Panc1 (cell line): ENCODE data around the gene RPL41. TPM values are rescaled to one million over a fixed set of nuclear protein-coding genes. Genes with fewer than 3 reads are reported as not detected.

Source experiments
- ATAC-seq: fragments of 200-7000 bp; cut with Tn5 transposase; 2 replicates; pipeline ENCODE4 v1.9.1; 2020; ENCODE audit warnings: mild to moderate bottlenecking, moderate library complexity
- BruUV-seq: library from RNA; stranded (reverse); fragments of 400-500 nt; replicated peaks from 2 replicates; lab custom pipeline; 2021; lab: Mats Ljungman, UMichigan
- CTCF ChIA-PET: fragments of 300-600 bp; sonication (Branson Sonifier 250); formaldehyde crosslinking; loops from one replicate; lab custom pipeline; 2022; ENCODE audit warnings: antibody characterized with exemption; lab: Charles Lee
- POLR2A ChIA-PET: fragments of 300-600 bp; sonication (Branson Sonifier 250); formaldehyde crosslinking; loops from one replicate; lab custom pipeline; 2022; ENCODE audit warnings: antibody characterized with exemption; lab: Charles Lee
- DNase-seq: peaks from one replicate; pipeline ENCODE4 v3.0.0-alpha.2; 2010; ENCODE audit warnings: low read depth, low spot score
- H3K27ac ChIP-seq: 2 replicates; pipeline ENCODE4 v1.5.1; 2011; ENCODE audit warnings: mild to moderate bottlenecking, low read length, inconsistent platforms
- H3K27me3 ChIP-seq: fragments of 200-500 bp; sonication (Bioruptor generic); 2 replicates; pipeline ENCODE4 v1.6.0; 2014; ENCODE audit warnings: low read length, inconsistent platforms; ENCODE audit not compliant: control insufficient read depth, insufficient read depth
- H3K36me3 ChIP-seq: fragments of 200-500 bp; sonication (Bioruptor generic); 2 replicates; pipeline ENCODE4 v1.5.1; 2014; ENCODE audit warnings: inconsistent platforms, mild to moderate bottlenecking, low read length, moderate library complexity; ENCODE audit not compliant: control insufficient read depth, insufficient read depth
- H3K4me1 ChIP-seq: 2 replicates; pipeline ENCODE4 v1.5.1; 2011; ENCODE audit warnings: inconsistent platforms, mild to moderate bottlenecking, low read length, moderate library complexity; ENCODE audit not compliant: control insufficient read depth, insufficient read depth
- H3K4me3 ChIP-seq, 2 experiments: 2 replicates each; pipeline ENCODE4 v1.5.1; 2011 to 2012; ENCODE audit warnings: low read depth in 2 of 2, low read length in 2 of 2, mild to moderate bottlenecking in 2 of 2, inconsistent platforms in 1 of 2, moderate library complexity in 1 of 2
- H3K9me3 ChIP-seq: fragments of 200-500 bp; sonication (Bioruptor generic); 2 replicates; pipeline ENCODE4 v1.5.1; 2014; ENCODE audit warnings: low read depth, mild to moderate bottlenecking, inconsistent platforms, low read length, moderate library complexity; ENCODE audit not compliant: control insufficient read depth, insufficient read depth
- POLR2AphosphoS5 ChIP-seq: IDR thresholded peaks from 2 replicates; pipeline ENCODE4 v1.6.1; 2012; ENCODE audit warnings: mild to moderate bottlenecking, low read depth, low read length, moderate library complexity
- SIN3A ChIP-seq: IDR thresholded peaks from 2 replicates; pipeline ENCODE4 v1.6.1; 2012; ENCODE audit warnings: low read depth, mild to moderate bottlenecking, low read length, moderate library complexity, borderline replicate concordance; ENCODE audit not compliant: insufficient read depth
- TCF7L2 ChIP-seq: IDR thresholded peaks from 2 replicates; pipeline ENCODE4 v1.6.1; 2011; ENCODE audit warnings: mild to moderate bottlenecking, low read depth, low read length, inconsistent platforms
- in situ Hi-C: cut with HindIII; loops from 2 replicates; pipeline ENCODE4 v1.10.0; 2016; ENCODE audit warnings: low sequenced_read_pairs, low pct_unique_long_range_greater_than_20kb
- intact Hi-C: fragments of 100-400 bp; cut with micrococcal nuclease; formaldehyde crosslinking; loops from one replicate; pipeline ENCODE4 v1.10.0; 2022; ENCODE audit not compliant: unreplicated experiment
- total RNA-seq: library from RNA; stranded (reverse); gene quantifications from one replicate; pipeline ENCODE4 v1.2.1, GENCODE V29; 2021; ENCODE audit not compliant: unreplicated experiment
- TF ChIP-seq, protein P1 (sequence below): fragments of 450-650 bp; IDR thresholded peaks from 2 replicates; pipeline ENCODE4 v1.5.1; 2017; ENCODE audit warnings: mild to moderate bottlenecking
- TF ChIP-seq, protein P2 (sequence below), 2 experiments: IDR thresholded peaks; 2 replicates each; pipeline ENCODE4 v1.6.1; 2011 to 2012; ENCODE audit warnings: low read depth in 2 of 2, control low read depth in 1 of 2, low read length in 1 of 2, mild to moderate bottlenecking in 1 of 2, moderate library complexity in 1 of 2; ENCODE audit not compliant: insufficient read depth in 1 of 2

The RPL41 gene
- total RNA-seq, 1 experiment from 2014 or later = 2,264 TPM

DNA sequence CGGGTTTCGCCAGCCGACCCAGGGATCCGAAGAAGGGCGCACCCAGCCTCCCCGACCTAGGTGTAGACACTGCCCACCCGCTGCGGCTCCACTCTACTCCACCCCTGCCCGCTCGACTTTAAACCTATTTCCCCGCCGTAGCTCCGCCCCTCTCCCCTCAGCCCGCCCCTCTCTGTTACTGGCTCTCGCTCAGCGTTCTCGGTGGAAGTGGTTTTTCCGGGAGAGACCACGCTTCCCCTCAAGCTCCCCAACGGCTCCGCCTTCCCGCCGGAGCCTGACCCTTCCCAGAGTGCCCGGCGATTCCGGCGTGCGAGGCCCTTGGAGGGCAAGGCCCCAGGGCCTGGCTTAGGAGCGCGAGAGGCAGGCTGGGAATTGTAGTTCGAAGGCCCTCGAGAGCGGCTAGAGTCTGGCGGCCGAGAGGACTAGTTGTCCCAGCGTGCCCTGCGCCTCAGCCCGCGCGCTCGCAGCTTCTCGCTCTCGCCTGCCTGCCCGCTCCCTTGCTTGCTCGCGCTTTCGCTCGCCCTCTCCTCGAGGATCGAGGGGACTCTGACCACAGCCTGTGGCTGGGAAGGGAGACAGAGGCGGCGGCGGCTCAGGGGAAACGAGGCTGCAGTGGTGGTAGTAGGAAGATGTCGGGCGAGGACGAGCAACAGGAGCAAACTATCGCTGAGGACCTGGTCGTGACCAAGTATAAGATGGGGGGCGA, 12.2 kb upstream of the RPL41 start, which contains the start of gene PA2G4:
Gene PA2G4, plus strand, starts transcription at position 451 of the 706 bp plus-strand sequence. Its CDS starts 179 bp downstream, at position 630.
- intact Hi-C loops = no loop called here
- H3K36me3 ChIP-seq = peaks cover 23% of the 10 kb centered on the region
- BruUV-seq = no TSS peak

DNA sequence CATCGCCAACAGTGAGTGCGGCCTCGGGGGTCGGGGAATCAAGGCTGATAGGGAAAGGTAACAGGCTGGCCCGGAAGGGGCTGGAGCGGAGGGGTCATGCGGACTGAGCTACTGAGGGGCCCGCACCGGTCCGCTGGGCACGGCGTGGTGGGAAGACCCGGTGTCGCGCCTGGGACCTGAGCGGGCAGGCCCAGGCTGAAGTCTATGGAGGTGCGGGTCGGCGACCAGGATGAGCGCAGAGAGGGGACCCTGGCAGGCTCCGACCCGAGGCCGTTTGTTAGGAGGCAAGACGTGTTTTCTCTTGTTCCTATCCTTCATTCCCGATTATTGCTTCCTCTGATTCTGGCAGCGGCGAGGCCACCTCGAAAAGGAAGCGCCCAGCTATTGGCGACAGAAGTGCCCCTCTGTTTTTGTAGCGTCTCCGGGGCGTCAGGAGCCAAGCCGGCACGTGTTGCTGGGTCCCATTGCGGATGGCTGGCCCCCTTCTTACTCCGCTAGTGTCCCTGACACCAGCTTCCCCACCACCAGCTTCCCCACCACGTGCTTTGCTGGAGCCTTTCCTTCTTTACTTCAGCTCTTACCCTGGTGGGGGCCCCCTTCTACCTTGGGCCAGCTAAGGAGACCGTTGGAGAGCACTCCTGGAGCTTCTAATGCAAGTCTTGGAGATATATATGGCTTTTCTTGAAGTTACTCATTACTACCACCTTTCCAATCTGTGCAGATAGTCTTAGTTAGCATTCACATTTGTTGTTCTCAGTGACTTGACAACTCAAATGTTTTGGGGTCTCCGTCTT, 11.4 kb upstream of the RPL41 start:
- Histone ChIP-seq H3K4me1 (peaks cover 20% of the 10 kb centered on the region), H3K36me3 (peaks cover 28% of the 10 kb centered on the region), H3K9me3 (no peaks in the 10 kb centered on the region), H3K27ac (peak overlapping the region; percentile 93), H3K4me3 (peak overlapping the region; percentile 72 to 93), H3K27me3 (no peaks in the 10 kb centered on the region; the same call in 1 of the 2 replicates)
- in situ Hi-C loops = no loop called here
- no TSS peak for BruUV-seq
- TF ChIP-seq SIN3A = 0 out of 2 replicates have a peak, but pooled peaks have one; percentile 72
- TF ChIP-seq POLR2AphosphoS5 = no peak
- DNase-seq = no peak
- intact Hi-C loops = no loop called here
- CTCF ChIA-PET = interaction anchor here (1.0 kb wide), 1 partner anchor 28 kb away, joined by 3 read pairs; no protein-coding TSS in a partner anchor
- ATAC-seq = peak; percentile 42
- POLR2A ChIA-PET = interaction anchor here (0.6 to 1.0 kb wide), 2 partner anchors 98 to 231 kb away, joined by 4 to 10 read pairs; no protein-coding TSS in a partner anchor

More for the DNA sequence above, 12.2 kb upstream of the RPL41 start, which contains the start of gene PA2G4:
- Histone ChIP-seq H3K4me1 (peaks cover 20% of the 10 kb centered on the region), H3K27me3 (no peaks in the 10 kb centered on the region; the same call in 1 of the 2 replicates), H3K9me3 (no peaks in the 10 kb centered on the region), H3K4me3 (peak within 1 kb of the TSS; percentile 72 to 93), H3K27ac (peak within 1 kb of the TSS; percentile 94)
- POLR2A ChIA-PET = interaction anchor here (0.5 to 1.4 kb wide), 9 partner anchors 14 to 232 kb away, joined by 3 to 15 read pairs (median 4); partner anchors contain the start of gene ZC3H10
- peak; percentile 94 for DNase-seq
- TF ChIP-seq POLR2AphosphoS5 = peak; percentile 93
- TF ChIP-seq SIN3A = no peak; the same call in 1 of the 2 replicates
- in situ Hi-C loops = no loop called here
- ATAC-seq = peak; percentile 99
- CTCF ChIA-PET = interaction anchor here (1.0 to 1.3 kb wide), 2 partner anchors 16 to 27 kb away, joined by 3 read pairs; no protein-coding TSS in a partner anchor

GRCh38 chr12:56105609-56105902, 10.9 kb upstream of the RPL41 start:
- Histone ChIP-seq H3K9me3 (no peaks in the 10 kb centered on the region), H3K36me3 (peaks cover 32% of the 10 kb centered on the region), H3K4me1 (peaks cover 20% of the 10 kb centered on the region), H3K27me3 (no peaks in the 10 kb centered on the region; the same call in 1 of the 2 replicates), H3K27ac (peak overlapping the region; percentile 93), H3K4me3 (peak overlapping the region; percentile 72 to 93)
- ATAC-seq = no peak
- no TSS peak for BruUV-seq
- TF ChIP-seq, protein P1, sequence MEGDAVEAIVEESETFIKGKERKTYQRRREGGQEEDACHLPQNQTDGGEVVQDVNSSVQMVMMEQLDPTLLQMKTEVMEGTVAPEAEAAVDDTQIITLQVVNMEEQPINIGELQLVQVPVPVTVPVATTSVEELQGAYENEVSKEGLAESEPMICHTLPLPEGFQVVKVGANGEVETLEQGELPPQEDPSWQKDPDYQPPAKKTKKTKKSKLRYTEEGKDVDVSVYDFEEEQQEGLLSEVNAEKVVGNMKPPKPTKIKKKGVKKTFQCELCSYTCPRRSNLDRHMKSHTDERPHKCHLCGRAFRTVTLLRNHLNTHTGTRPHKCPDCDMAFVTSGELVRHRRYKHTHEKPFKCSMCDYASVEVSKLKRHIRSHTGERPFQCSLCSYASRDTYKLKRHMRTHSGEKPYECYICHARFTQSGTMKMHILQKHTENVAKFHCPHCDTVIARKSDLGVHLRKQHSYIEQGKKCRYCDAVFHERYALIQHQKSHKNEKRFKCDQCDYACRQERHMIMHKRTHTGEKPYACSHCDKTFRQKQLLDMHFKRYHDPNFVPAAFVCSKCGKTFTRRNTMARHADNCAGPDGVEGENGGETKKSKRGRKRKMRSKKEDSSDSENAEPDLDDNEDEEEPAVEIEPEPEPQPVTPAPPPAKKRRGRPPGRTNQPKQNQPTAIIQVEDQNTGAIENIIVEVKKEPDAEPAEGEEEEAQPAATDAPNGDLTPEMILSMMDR = no peak
- TF ChIP-seq, protein P2, sequence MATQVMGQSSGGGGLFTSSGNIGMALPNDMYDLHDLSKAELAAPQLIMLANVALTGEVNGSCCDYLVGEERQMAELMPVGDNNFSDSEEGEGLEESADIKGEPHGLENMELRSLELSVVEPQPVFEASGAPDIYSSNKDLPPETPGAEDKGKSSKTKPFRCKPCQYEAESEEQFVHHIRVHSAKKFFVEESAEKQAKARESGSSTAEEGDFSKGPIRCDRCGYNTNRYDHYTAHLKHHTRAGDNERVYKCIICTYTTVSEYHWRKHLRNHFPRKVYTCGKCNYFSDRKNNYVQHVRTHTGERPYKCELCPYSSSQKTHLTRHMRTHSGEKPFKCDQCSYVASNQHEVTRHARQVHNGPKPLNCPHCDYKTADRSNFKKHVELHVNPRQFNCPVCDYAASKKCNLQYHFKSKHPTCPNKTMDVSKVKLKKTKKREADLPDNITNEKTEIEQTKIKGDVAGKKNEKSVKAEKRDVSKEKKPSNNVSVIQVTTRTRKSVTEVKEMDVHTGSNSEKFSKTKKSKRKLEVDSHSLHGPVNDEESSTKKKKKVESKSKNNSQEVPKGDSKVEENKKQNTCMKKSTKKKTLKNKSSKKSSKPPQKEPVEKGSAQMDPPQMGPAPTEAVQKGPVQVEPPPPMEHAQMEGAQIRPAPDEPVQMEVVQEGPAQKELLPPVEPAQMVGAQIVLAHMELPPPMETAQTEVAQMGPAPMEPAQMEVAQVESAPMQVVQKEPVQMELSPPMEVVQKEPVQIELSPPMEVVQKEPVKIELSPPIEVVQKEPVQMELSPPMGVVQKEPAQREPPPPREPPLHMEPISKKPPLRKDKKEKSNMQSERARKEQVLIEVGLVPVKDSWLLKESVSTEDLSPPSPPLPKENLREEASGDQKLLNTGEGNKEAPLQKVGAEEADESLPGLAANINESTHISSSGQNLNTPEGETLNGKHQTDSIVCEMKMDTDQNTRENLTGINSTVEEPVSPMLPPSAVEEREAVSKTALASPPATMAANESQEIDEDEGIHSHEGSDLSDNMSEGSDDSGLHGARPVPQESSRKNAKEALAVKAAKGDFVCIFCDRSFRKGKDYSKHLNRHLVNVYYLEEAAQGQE (IDR thresholded peaks at IDR 0.05; ENCODE audit: insufficient read depth in 1 of 2, low read depth in 2 of 2, low read length in 1 of 2) = no peak
- TF ChIP-seq TCF7L2 = no peak
- TF ChIP-seq SIN3A = no peak
- no peak for TF ChIP-seq POLR2AphosphoS5
- DNase-seq = no peak
- intact Hi-C loops (no loop called here), in situ Hi-C loops (no loop called here)
- ChIA-PET POLR2A (no interaction called here), CTCF (no interaction called here)
